HG02571 (cell line): ENCODE measurements around the gene PRKAG2.

Experiments
- ATAC-seq: cut with Tn5 transposase; IDR thresholded peaks from one replicate; pipeline ENCODE4 v1.9.1; 2021; ENCODE audit warnings: mild to moderate bottlenecking, moderate library complexity; ENCODE audit not compliant: unreplicated experiment

Gene PRKAG2

DNA sequence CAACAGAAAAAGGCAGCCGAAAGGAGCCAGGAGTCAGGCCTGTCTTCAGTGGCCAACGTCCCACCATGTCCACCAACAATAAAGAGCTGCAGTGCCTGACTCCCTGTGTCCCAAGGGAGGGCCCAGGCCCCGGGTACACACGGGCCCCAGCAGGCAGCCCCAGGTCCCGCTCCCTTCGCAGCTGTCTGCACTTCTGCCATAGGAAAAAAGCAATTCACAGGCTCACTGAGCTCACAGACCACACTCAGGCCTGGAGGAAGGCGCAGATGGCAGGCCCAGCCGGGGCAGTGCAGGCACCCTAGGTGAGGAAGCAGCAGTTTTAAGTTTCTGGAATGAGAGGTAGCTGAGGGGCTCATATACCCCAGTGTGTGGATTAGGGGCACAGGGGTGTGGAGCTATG is 100.5 kb downstream of the PRKAG2 start:
- ATAC-seq = no peak

DNA sequence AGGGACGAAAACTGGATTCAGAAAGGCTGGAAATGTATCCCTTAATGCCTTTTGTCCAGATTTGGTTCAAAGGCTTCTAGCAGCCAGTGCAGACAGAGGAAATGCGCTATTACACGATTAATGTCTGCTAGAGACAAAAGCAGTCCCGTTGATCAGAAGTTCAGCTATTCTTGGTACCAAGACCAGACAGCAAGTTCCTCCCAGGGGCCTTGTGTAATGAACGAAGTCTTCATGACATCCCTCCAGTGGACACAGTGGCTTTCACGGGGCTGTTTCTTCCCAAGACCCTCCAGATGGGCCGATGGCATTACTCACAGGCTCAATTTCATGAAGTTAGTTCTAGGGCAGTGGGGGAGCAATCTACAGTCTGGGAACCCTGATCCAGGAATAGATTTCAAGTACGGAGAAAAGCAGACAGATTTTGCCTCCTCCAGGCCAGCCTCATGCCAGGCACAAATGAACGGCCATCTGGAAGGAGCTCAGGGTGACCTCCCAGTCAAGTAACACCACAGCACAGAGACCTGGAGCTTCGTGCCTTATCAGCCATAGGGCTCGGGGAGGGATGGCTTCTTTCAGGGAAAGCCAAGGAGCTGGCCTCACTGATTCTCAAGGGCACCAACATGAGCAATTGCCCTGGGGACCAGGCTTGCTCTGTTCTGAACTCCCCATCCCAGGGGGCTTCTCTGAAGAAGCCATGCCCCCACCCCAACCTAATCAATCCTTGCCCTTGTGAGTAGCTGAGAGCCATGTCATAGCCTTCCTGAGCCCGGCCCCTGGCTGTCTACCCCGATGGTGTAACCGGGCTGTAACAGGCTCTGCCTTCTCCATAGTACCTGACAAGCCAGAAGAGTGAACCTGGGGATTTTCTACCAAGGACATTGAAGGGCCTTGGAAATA is 101.1 kb downstream of the PRKAG2 start:
- no peak for ATAC-seq

GRCh38 chr7:151774951-151775350 is 102.0 kb downstream of the PRKAG2 start:
- no peak for ATAC-seq

DNA sequence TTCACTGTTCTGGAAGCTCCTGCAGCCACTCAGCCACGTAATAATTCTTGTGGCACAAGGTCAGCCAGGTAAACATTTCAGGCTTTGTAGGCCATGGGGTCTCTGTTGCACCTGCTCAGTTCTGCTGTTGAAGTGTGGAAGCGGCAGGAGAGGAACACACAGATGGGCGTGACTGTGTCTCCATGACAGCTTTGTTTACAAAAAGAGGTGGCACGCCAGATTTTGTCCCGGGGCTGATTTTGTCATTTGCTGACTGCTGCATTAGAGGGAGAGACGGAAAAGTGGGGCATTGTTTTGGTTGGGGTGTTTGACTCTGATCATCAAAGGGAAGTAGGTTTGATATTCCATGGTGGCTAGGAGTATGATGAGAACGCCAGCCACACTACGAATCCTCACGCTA is 103.1 kb downstream of the PRKAG2 start:
- no peak for ATAC-seq

DNA sequence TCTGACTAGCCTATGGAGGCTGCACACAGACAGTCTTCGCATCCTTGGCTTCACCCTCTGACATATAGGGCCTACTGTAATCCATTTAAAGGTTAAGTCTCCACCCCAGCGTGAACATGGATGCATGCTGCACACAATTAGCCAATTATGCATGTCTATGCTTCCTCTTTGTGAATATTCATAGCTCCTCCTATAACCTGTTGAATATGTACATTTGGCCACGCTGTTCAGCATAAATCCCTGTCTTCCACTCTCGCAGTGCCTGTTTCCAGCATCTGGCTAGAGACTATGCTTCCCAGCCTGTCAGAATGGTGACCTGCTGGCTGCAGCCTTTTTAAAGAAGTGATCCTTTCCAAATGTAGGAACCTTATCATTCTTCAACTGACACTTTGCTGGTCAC is 106.7 kb downstream of the PRKAG2 start:
- no peak for ATAC-seq

DNA sequence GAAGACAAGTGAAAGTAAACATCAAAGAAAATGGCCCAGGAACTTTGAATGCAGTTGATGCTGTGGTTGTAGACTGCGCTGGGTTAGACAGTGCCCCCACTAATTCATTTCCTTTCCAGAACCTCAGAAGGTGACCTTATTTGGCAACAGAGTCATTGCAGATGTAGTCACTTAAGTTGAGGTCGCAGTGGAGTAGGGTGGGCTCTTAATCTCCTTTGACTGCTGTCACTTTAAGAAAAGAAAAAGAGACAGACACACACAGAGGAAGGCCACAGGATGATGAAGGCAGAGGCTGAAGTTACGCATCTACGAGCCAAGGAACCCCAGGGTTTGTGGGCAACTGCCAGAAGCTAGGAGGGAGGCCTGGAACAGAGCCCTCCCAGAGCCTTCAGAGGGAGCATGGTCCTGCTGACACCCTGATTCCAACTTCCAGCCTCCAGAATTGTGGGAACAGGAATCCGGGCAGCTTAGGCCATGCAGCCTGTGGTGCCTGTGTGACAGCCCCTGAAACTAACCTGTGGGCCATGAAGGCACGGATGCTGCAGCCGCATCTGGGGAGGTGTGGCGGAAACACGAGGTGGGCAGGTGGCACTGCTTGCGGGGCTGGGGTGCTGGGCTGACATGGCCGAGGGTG is 107.6 kb downstream of the PRKAG2 start:
- ATAC-seq = no peak

- ATAC-seq = no peak
Measured at GRCh38 chr7:151768805-151769187, 108.1 kb downstream of the PRKAG2 start.

DNA sequence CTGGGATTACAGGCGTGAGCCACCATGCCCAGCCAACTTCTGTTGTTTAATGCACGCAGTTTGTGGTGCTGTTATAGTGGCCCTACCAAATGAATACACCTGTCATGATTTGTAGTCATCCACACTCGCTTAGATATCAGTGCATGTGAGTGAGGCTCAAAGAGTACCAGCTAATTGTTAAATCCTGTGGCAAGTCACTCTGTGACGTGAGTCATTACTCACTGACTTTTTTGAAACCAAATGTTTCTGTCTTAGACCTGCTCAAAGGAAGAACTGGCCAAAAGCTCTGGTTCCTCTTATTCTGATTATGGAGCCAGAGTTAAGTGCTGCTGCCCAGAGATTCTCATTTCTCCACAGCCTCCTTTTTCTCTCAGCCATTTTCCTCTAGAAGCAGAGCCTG is 109.4 kb downstream of the PRKAG2 start:
- no peak for ATAC-seq

DNA sequence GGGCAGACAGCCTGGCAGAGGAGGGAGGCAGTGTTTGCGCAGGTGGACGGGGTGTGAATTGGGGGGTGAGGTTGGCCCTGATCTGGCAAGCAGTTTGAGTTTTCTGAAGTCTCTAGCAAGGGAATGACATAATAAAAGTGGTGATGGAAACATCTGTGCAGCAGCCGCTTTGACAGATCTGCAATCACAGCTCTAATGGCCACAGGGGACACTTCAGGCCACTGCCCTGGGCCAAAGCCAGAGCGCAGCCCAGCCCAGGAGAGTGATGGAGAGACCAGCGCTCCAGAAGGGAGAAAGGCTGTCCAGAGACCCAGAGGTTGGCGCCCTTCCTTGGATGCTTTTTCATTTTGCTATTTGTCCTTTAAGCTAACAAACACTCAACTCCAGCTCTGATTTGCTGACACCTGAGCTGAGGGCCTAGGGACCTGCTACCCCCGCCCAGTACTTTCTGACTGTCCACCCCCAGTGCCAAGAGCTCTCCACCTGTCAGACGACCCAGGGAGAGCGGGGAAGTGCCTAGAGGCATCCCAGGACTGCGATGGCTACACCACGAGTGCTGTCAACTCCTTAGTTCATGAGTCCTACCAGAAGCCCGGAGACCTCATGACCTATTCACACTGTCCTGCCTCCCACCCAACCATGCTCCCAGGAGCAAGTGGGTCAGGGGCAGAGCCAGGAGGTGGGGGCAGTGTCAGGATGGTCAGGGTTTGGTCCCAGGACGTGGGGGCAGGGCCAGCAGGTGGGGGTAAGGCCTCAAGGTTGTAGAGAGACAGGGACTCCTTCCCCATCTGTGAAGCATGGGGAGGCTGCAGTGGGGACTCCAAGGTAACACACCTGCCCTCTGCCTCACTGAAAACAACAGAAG is 112.6 kb downstream of the PRKAG2 start:
- no peak for ATAC-seq

- no peak for ATAC-seq
Measured at GRCh38 chr7:151763420-151763984, 113.4 kb downstream of the PRKAG2 start.

DNA sequence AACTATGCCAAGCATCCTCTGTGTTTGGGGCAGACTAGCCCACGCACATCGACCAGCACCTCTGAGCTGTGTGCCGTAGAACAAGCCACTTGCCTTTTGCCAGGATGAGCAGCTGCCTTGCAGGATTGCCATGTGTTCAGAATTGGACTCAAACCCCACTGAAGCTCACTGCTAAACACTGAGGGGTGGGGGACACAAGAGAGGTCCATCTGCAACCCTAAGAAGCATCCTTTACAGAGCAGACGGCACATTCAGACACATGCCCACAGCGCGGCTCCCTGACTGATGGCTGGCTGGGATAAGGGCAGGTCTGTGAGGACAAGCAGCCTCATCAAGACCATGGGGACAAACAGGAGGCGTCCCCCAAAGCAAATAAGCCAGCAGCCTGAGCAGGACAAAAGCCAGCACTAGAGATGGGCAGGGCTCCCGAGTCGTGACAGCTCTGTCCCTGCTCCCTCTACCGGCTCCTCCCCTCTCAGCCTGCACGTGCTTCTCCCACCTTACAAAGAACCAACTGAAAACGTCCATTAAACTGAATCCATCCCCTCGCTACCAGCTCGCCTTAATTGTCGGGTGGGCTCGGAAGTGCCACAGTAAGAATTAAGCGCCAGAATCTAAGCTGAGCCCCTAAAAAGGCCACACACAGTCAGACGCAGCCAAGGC is 114.2 kb downstream of the PRKAG2 start:
- ATAC-seq = no peak

GRCh38 chr7:151761957-151762356 is 115.0 kb downstream of the PRKAG2 start:
- no peak for ATAC-seq

DNA sequence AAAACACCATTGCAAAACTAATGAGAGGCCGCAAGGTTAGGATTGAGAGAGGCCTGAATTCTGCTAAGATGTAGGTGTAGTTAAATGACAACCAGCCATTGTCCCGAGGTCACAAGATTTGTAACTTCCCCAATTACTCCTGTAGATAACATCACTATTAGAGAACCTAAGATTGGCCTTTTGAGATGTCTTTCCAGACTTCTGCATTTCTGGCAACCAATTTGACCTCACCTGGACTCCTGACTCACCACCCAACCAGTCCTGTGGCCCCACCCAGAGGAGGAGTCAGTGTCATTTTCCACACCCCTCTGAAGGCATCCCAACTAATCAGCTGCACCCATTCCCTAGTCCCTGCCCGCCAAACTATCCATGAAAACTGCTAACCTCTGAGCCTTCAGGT is 115.7 kb downstream of the PRKAG2 start:
- ATAC-seq = no peak

DNA sequence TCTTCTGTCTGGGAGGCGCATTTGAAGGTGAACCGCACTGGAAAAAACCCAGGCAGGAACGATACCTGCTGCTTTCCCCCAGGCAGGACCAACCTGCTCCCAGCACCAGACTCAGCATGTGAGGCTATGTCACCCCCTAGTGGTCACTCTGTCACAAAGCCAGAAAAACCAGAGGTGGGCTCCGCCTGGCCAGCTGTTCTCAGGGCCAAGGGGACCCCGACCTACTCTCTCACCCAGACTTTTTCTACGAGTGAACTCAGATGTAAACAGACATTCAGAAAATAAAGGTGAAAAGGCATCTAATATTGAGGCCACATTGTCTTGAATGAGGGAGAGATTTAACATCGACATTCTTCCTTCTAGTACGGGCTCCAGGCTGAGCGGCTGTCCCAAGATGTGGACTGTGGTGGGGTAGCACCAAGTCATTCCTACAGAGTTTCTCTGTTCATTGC is 117.3 kb downstream of the PRKAG2 start:
- ATAC-seq = no peak

DNA sequence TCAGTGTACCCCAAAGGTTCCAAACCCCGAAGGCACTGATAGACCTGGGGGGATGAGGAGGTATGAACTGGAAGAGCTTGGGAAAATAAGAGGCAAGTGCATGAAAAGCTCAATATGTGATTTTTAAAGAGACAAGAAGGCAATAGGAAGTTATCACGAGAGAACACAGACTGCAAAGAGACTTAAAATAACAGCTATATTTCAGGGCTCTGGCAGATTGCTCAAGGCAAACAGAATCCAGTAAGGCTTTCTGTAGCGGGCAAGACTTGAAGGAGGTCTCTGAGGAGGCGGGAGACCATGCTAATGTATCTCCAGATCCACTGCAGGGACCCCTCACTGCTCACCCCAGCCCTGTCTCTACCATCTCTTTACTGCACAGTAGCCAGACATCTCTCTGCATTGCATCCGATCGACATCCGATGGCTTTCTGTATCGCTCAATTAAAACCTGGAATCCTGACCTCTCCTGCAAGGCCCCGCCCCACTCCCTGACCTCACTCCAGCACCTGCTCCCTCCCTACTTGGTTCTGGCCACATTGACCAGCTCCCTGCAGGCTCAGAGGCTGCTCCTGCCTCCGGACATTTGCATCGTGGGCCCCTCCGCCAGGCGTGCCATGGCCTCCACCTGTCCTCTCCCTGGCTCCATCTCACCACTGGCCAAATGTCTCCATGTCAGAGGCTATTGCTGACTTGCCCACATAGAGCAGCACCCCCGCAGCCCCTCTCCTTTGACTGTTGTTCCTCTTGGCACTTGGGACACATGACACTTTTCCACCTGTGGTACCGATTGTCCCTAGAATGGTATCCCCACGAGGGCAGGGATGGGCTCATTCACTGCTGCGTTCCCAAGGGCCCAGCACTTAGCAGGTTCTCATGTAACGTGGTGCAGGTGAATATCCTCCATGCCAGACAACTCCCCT is 118.0 kb downstream of the PRKAG2 start:
- no peak for ATAC-seq

GRCh38 chr7:151757274-151757673 is 119.6 kb downstream of the PRKAG2 start:
- ATAC-seq = no peak

- no peak for ATAC-seq
Measured at GRCh38 chr7:151756866-151757265, 120.0 kb downstream of the PRKAG2 start.

DNA sequence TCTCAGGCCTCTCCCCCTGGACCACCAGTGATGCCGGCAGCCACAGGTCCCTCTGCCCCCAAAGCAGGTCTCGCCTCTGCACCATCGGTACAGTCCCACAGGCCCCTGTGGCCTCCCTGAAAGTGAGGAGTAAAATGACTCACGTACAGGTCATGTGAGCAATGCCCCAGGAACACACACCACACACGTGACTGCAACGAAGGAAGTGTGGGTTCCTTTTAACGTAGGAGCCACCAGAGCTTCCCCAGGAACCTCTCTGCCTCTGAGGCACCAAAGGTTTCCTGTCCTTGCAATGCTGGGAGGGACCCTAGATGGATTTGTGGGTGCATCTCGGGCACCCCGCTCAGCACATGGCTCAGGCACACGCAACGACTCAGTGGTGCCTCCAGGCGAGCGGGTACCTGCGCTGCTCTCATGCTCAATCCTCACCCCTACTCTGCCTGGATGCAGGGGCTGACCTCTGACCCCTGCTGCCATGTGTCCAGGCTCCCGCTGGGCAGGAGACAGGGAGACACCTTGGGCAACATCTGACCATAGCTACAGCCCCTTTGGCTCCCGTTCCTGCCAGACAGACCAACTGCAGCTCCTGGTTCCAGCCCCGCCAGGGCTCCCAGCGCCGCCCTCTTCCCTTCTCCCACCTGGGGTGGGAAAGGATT is 120.7 kb downstream of the PRKAG2 start:
- no peak for ATAC-seq
